ENCODE results near the gene RTBDN. TPM values are rescaled to one million over a fixed set of nuclear protein-coding genes. Genes with fewer than 3 reads are reported as not detected.

Gene RTBDN
- not detected in 2 replicates for total RNA-seq (ENCODE audit: low replicate concordance)
- long read RNA-seq = 0 reads

- no peak for DNase-seq (ENCODE audit: extremely low spot score, unreplicated experiment)
- TF ChIP-seq CTCF (conservative IDR thresholded peaks at IDR 0.05) = no peak
- Mint-ChIP-seq H3K4me3 (peak within 1 kb of the TSS; percentile 73), H3K36me3 (peaks cover 3% of the 10 kb centered on the region), H3K4me1 (ENCODE audit: unreplicated experiment) (peaks cover 19% of the 10 kb centered on the region), H3K27me3 (peaks cover 90% of the 10 kb centered on the region), H3K27ac (no peak within 1 kb of the TSS), H3K9me3 (no peaks in the 10 kb centered on the region)
Measured at GRCh38 chr19:12834566-12834943, at the start of gene RTBDN. Gene RTBDN (minus strand): TSS chr19:12834579. CDS start chr19:12829979, 4,600 bp downstream.

- no peaks in the 10 kb centered on the region for H3K4me1 Mint-ChIP-seq (ENCODE audit: unreplicated experiment)
- no peak for TF ChIP-seq CTCF (conservative IDR thresholded peaks at IDR 0.05)
- peak overlapping the region; percentile 89 for H3K4me3 Mint-ChIP-seq
- H3K9me3 Mint-ChIP-seq = no peaks in the 10 kb centered on the region
- peak overlapping the region; percentile 70 for H3K27ac Mint-ChIP-seq
- no peak for DNase-seq (ENCODE audit: extremely low spot score, unreplicated experiment)
- no peaks in the 10 kb centered on the region for H3K36me3 Mint-ChIP-seq
- H3K27me3 Mint-ChIP-seq = peaks cover 38% of the 10 kb centered on the region
Measured at GRCh38 chr19:12882589-12882988, 48.2 kb upstream of the RTBDN start.

GRCh38 chr19:12881172-12881808, 46.9 kb upstream of the RTBDN start, which contains the start of gene DNASE2:
Gene DNASE2 (minus strand): TSS chr19:12881449. CDS start chr19:12881375, 74 bp downstream.
- Mint-ChIP-seq H3K36me3 (no peaks in the 10 kb centered on the region), H3K27me3 (peaks cover 28% of the 10 kb centered on the region), H3K4me1 (ENCODE audit: unreplicated experiment) (no peaks in the 10 kb centered on the region), H3K9me3 (no peaks in the 10 kb centered on the region), H3K4me3 (peak within 1 kb of the TSS; percentile 89), H3K27ac (peak within 1 kb of the TSS; percentile 81)
- TF ChIP-seq CTCF (conservative IDR thresholded peaks at IDR 0.05) = no peak
- peak; percentile 88 for DNase-seq (ENCODE audit: extremely low spot score, unreplicated experiment)

GRCh38 chr19:12880551-12881171, 46.3 kb upstream of the RTBDN start:
- H3K27me3 Mint-ChIP-seq = peaks cover 25% of the 10 kb centered on the region

GRCh38 chr19:12875086-12875485, 40.7 kb upstream of the RTBDN start:
- no peaks in the 10 kb centered on the region for H3K27me3 Mint-ChIP-seq
- H3K4me3 Mint-ChIP-seq = no peak overlapping the region
- no peak for TF ChIP-seq CTCF (conservative IDR thresholded peaks at IDR 0.05)
- no peaks in the 10 kb centered on the region for H3K4me1 Mint-ChIP-seq (ENCODE audit: unreplicated experiment)
- H3K9me3 Mint-ChIP-seq = peaks cover 6% of the 10 kb centered on the region
- H3K27ac Mint-ChIP-seq = no peak overlapping the region
- H3K36me3 Mint-ChIP-seq = peaks cover 10% of the 10 kb centered on the region
- DNase-seq (ENCODE audit: extremely low spot score, unreplicated experiment) = no peak

More at GRCh38 chr19:12880551-12881171, 46.3 kb upstream of the RTBDN start:
- Mint-ChIP-seq H3K36me3 (no peaks in the 10 kb centered on the region), H3K4me3 (peak overlapping the region; percentile 89), H3K9me3 (no peaks in the 10 kb centered on the region), H3K4me1 (ENCODE audit: unreplicated experiment) (no peaks in the 10 kb centered on the region), H3K27ac (peak overlapping the region; percentile 81)
- DNase-seq (ENCODE audit: extremely low spot score, unreplicated experiment) = no peak
- TF ChIP-seq CTCF (conservative IDR thresholded peaks at IDR 0.05) = no peak

Measured in type B pancreatic cell (in vitro differentiated cells).